Breast epithelium (tissue), 4 donors: ENCODE measurements around the gene ZDHHC20. TPM values are rescaled to one million over a fixed set of nuclear protein-coding genes. Genes with fewer than 3 reads are reported as not detected.

Experiments used
- DNase-seq, 2 donors: peaks; one replicate each; pipeline ENCODE4 v3.0.0-alpha.2; 2019; ENCODE audit warnings: low spot score in 2 of 2
- H3K27ac ChIP-seq, 2 donors: fragments of 200-600 bp; sonication (generic) in 1 of 2; one replicate each; pipeline ENCODE4 v1.5.1; 2016 to 2019; ENCODE audit warnings: mild to moderate bottlenecking in 1 of 2
- H3K27me3 ChIP-seq, 2 donors: fragments of 200-600 bp; sonication (generic) in 1 of 2; one replicate each; pipeline versions ENCODE4 v1.5.1 to v1.6.0; 2017 to 2019; ENCODE audit warnings: control low read depth in 1 of 2, mild to moderate bottlenecking in 1 of 2
- H3K36me3 ChIP-seq: fragments of 200-600 bp; one replicate; pipeline ENCODE4 v1.5.1; 2019
- H3K4me1 ChIP-seq, 2 donors: fragments of 200-600 bp; sonication (generic); one replicate each; pipeline ENCODE4 v1.5.1; 2016 to 2019; ENCODE audit warnings: control low read depth in 1 of 2
- H3K4me3 ChIP-seq, 3 donors: fragments of 200-600 bp; sonication (generic); 1 replicate in 2 of 3; 2 replicates in 1 of 3; pipeline ENCODE4 v1.5.1; 2016 to 2019; ENCODE audit warnings: mild to moderate bottlenecking in 3 of 3, moderate library complexity in 2 of 3
- H3K9me3 ChIP-seq, 2 donors: fragments of 200-600 bp; sonication (generic) in 1 of 2; one replicate each; pipeline ENCODE4 v1.5.1; 2016 to 2019; ENCODE audit warnings: control low read depth in 1 of 2
- CTCF ChIP-seq, 3 donors: fragments of 450-650 bp; IDR thresholded peaks; one replicate each; pipeline ENCODE4 v1.5.1; 2016 to 2017; ENCODE audit warnings: antibody characterized with exemption in 3 of 3, mild to moderate bottlenecking in 3 of 3, moderate library complexity in 3 of 3
- POLR2A ChIP-seq: fragments of 450-650 bp; IDR thresholded peaks from one replicate; pipeline ENCODE4 v1.6.1; 2016; ENCODE audit warnings: antibody characterized with exemption, mild to moderate bottlenecking, moderate library complexity
- POLR2AphosphoS5 ChIP-seq, 3 donors: sonication (generic); formaldehyde crosslinking; IDR thresholded peaks; one replicate each; pipeline ENCODE4 v1.6.1; 2017; ENCODE audit warnings: antibody characterized with exemption in 3 of 3
- intact Hi-C: fragments of 100-400 bp; cut with DNase I; formaldehyde crosslinking; loops from one replicate; pipeline ENCODE4 v1.15.1; 2023; ENCODE audit warnings: low total_unique reads
- total RNA-seq, 3 donors: library from RNA; depleted of rRNA; stranded (reverse); fragments of >200 nt; gene quantifications; one replicate each; pipeline ENCODE4 v1.1.0, GENCODE V29; 2016

Gene ZDHHC20
- total RNA-seq, 3 donors from 2014 or later, result 50.9 to 79.0 (median 57.7) TPM

DNA sequence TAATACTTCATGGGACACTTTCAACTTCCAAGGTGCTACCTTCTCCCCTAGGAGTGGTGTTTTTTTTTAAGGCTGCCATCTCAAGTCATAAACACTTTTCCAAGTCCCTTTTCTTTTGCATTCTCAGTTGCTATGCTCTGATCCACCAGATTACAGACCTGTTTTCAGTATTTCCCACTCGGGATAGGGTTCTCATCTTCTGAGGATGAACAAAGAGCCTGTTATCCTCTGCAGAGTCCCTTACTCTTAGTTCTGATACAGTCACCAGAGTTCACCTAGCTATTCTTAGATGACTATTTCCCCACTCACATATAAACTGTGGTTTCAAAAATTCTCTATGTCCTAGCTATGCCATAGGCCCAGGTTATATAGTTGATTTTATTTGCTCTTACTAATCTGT, 15.9 kb downstream of the ZDHHC20 start:
- no peak overlapping the region for H3K27ac ChIP-seq
- no peaks in the 10 kb centered on the region for H3K36me3 ChIP-seq
- TF ChIP-seq POLR2AphosphoS5 (IDR thresholded peaks at IDR 0.05), result no peak
- no peak for TF ChIP-seq POLR2A
- TF ChIP-seq CTCF (IDR thresholded peaks at IDR 0.05), result no peak
- H3K4me3 ChIP-seq, result no peak overlapping the region
- no peaks in the 10 kb centered on the region for H3K4me1 ChIP-seq
- intact Hi-C loops, result no loop called here
- peaks cover 2 to 3% of the 10 kb centered on the region in 2 donors for H3K9me3 ChIP-seq
- DNase-seq, result no peak
- H3K27me3 ChIP-seq, result no peaks in the 10 kb centered on the region

GRCh38 chr13:21436582-21436981, 22.5 kb downstream of the ZDHHC20 start:
- DNase-seq, result no peak
- Histone ChIP-seq H3K27ac (peak overlapping the region in 1 of 2 donors; percentile 75), H3K36me3 (no peaks in the 10 kb centered on the region), H3K4me1 (no peaks in the 10 kb centered on the region), H3K4me3 (no peak overlapping the region), H3K9me3 (peaks cover 13 to 14% of the 10 kb centered on the region in 2 donors), H3K27me3 (no peaks in the 10 kb centered on the region)
- TF ChIP-seq POLR2AphosphoS5 (IDR thresholded peaks at IDR 0.05) (no peak), POLR2A (no peak), CTCF (IDR thresholded peaks at IDR 0.05) (no peak)
- intact Hi-C loops, result no loop called here

DNA sequence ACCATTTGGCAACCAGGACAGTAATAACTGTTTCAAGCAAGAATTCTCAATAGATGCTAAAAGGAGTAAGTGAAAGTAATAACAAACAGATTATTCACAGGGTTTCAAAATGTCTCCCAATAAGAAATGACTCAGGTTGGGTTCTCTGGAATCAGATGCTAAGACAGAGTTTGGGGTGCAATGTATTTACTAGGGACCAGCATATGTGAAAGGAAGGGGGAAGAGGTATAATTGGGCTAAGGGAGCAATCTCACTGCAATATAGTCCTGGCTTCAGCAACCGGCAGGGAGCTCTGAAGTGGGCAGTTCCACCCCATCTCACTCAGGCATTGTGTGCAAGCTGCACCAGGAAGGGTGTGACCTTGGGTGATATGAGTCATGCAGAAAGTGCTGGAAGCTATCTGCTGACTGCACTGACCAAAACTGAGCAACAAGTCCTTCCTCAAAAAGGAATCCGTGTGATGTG, 23.4 kb downstream of the ZDHHC20 start:
- Histone ChIP-seq H3K36me3 (no peaks in the 10 kb centered on the region), H3K27me3 (no peaks in the 10 kb centered on the region), H3K4me1 (no peaks in the 10 kb centered on the region), H3K4me3 (no peak overlapping the region), H3K27ac (peak overlapping the region in 1 of 2 donors; percentile 30), H3K9me3 (peaks cover 13 to 14% of the 10 kb centered on the region in 2 donors)
- intact Hi-C loops, result no loop called here
- no peak for DNase-seq
- no peak for TF ChIP-seq CTCF (IDR thresholded peaks at IDR 0.05)
- TF ChIP-seq POLR2AphosphoS5 (IDR thresholded peaks at IDR 0.05), result peak in 2 of 3 donors; percentile 40 to 53

GRCh38 chr13:21435231-21435630, 23.9 kb downstream of the ZDHHC20 start:
- TF ChIP-seq CTCF (IDR thresholded peaks at IDR 0.05) (no peak), POLR2AphosphoS5 (IDR thresholded peaks at IDR 0.05) (no peak), POLR2A (no peak)
- DNase-seq, result no peak
- no peak overlapping the region for H3K4me3 ChIP-seq
- H3K36me3 ChIP-seq, result no peaks in the 10 kb centered on the region
- intact Hi-C loops, result no loop called here
- H3K4me1 ChIP-seq, result no peaks in the 10 kb centered on the region
- no peaks in the 10 kb centered on the region for H3K27me3 ChIP-seq
- H3K27ac ChIP-seq, result peak overlapping the region in 1 of 2 donors; percentile 30
- H3K9me3 ChIP-seq, result peaks cover 14% of the 10 kb centered on the region in 2 donors

- no peak overlapping the region for H3K4me3 ChIP-seq
- TF ChIP-seq POLR2AphosphoS5 (IDR thresholded peaks at IDR 0.05) (no peak), POLR2A (no peak), CTCF (IDR thresholded peaks at IDR 0.05) (no peak)
- intact Hi-C loops, result no loop called here
Observed at GRCh38 chr13:21434588-21434987, 24.5 kb downstream of the ZDHHC20 start.

More at GRCh38 chr13:21434588-21434987, 24.5 kb downstream of the ZDHHC20 start:
- Histone ChIP-seq H3K9me3 (peaks cover 14 to 21% of the 10 kb centered on the region in 2 donors), H3K27me3 (no peaks in the 10 kb centered on the region), H3K4me1 (no peaks in the 10 kb centered on the region), H3K27ac (no peak overlapping the region), H3K36me3 (no peaks in the 10 kb centered on the region)
- no peak for DNase-seq
